ENCODE data around the gene IL2RA.
"Not testable (repeated sequence)": the region's sequence is repeated elsewhere in the genome, so short reads cannot be mapped to it uniquely, and the experiment has no call there.

DNA sequence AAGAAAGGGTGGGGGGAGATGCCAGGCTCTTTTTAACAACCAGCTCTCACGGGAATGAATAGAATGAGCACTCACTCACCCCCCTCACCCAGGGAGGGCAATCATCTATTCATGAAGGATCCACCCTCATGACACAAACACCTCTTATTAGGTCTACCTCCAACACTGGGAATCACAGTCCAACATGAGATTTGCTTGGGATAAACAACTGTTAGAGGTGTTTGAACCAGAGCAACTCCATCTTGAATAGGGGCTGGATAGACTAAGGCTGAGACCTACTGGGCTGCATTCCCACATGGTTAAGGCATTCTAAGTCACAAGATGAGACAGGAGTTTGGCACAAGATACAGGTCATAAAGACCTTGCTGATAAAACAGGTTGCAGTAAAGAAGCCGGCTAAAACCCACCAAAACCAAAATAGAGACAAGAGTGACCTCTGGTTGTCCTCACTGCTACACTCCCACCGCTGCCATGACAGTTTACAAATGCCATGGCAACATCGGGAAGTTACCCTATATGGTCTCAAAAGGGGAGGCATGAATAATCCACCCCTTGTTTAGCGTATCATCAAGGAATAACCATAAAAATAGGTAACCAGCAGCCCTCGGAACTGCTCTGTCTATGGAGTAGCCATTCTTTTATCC is 56.9 kb downstream of the IL2RA start:
- not testable (repeated sequence) for TF ChIP-seq CTCF (IDR thresholded peaks at IDR 0.05); EZH2 (IDR thresholded peaks at IDR 0.05; ENCODE audit: borderline replicate concordance, insufficient read depth, low read depth, low read length, poor library complexity, severe bottlenecking)
